Testis (tissue), 3 donors: Measurements from ENCODE around the gene RANBP9. TPM values are rescaled to one million over a fixed set of nuclear protein-coding genes. Genes with fewer than 3 reads are reported as not detected.

Experiments
- DNase-seq: peaks from one replicate; pipeline ENCODE4 v3.0.0-alpha.2; 2019
- H3K27ac ChIP-seq, 2 donors: fragments of 200-600 bp; sonication (generic); one replicate each; pipeline ENCODE4 v1.5.1; 2019
- H3K27me3 ChIP-seq: fragments of 200-600 bp; sonication (generic); one replicate; pipeline ENCODE4 v1.5.1; 2019
- H3K36me3 ChIP-seq: fragments of 200-600 bp; sonication (generic); one replicate; pipeline ENCODE4 v1.5.1; 2017; ENCODE audit warnings: low read depth; ENCODE audit errors: missing control alignments
- H3K4me1 ChIP-seq: fragments of 200-600 bp; sonication (generic); one replicate; pipeline ENCODE4 v1.5.1; 2019
- H3K4me3 ChIP-seq, 2 donors: fragments of 200-600 bp; sonication (generic); one replicate each; pipeline ENCODE4 v1.5.1; 2017 to 2019
- H3K9me3 ChIP-seq: fragments of 200-600 bp; sonication (generic); one replicate; pipeline ENCODE4 v1.5.1; 2017
- CTCF ChIP-seq, 3 experiments: fragments of 450-650 bp in 2 of 3; fragments of 200-600 bp in 1 of 3; sonication (generic) in 1 of 3; IDR thresholded peaks; one replicate each; pipeline ENCODE4 v1.5.1; 2016 to 2019; ENCODE audit warnings: antibody characterized with exemption in 3 of 3, mild to moderate bottlenecking in 2 of 3, moderate library complexity in 1 of 3
- POLR2A ChIP-seq: fragments of 450-650 bp; IDR thresholded peaks from one replicate; pipeline ENCODE4 v1.6.1; 2017; ENCODE audit warnings: antibody characterized with exemption, mild to moderate bottlenecking, moderate library complexity
- WGBS, 2 donors: methylation state at CpG; one replicate each; pipeline ENCODE4 v1.1.5; 2018; 5-methylcytosine and 5-hydroxymethylcytosine counted together
- intact Hi-C: fragments of 100-400 bp; cut with DNase I; formaldehyde crosslinking; loops from one replicate; pipeline ENCODE4 v1.15.1; 2023; ENCODE audit warnings: low total_unique reads
- polyA plus RNA-seq: library from polyadenylated mRNA; stranded (reverse); fragments of 350-450 nt; fragmentation: Illumina TruSeq; extraction: RNeasy Lipid Tissue Mini Kit (QIAGEN cat#74804); gene quantifications from one replicate; pipeline ENCODE4 v1.2.3, GENCODE V29; 2014; ENCODE audit warnings: low read depth, low replicate concordance; ENCODE audit not compliant: insufficient read depth
- total RNA-seq, 2 donors: library from RNA; depleted of rRNA; stranded (reverse); fragments of >200 nt; gene quantifications; one replicate each; pipeline ENCODE4 v1.2.3, GENCODE V29; 2016

Gene RANBP9
- total and polyA plus RNA-seq, 3 donors from 2014 or later, result 114 to 265 (median 131) TPM

GRCh38 chr6:13576017-13576416, 135.6 kb downstream of the RANBP9 start:
- H3K4me1 ChIP-seq, result peaks cover 9% of the 10 kb centered on the region
- no peak for DNase-seq
- H3K9me3 ChIP-seq, result no peaks in the 10 kb centered on the region
- H3K27ac ChIP-seq, result no peak overlapping the region
- no peak for TF ChIP-seq POLR2A
- TF ChIP-seq CTCF (IDR thresholded peaks at IDR 0.05), result no peak
- intact Hi-C loops, result no loop called here
- 51 to 67% methylated on average over 3 of the region's 3 CpGs for WGBS, 2 donors
- no peaks in the 10 kb centered on the region for H3K27me3 ChIP-seq
- no peaks in the 10 kb centered on the region for H3K36me3 ChIP-seq
- H3K4me3 ChIP-seq, result no peak overlapping the region

DNA sequence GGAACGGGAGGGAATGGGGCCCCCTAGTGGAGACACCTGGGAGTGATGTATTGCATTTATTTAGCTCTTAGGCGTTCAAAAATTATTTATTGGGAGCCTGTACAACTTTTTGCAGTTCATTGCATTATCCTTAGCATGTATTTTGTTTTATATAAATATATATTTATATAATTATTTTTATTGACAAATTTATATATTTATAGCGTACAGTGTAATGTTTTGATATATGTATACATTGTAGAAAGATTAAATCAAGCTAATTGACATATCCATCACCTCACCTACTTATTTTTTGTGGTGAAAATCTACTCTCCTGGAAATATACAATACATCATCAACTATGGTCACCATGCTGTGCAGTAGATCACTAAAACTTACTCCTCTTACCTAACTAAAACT, 136.3 kb downstream of the RANBP9 start:
- Histone ChIP-seq H3K4me1 (peaks cover 9% of the 10 kb centered on the region), H3K9me3 (no peaks in the 10 kb centered on the region), H3K36me3 (no peaks in the 10 kb centered on the region), H3K27me3 (no peaks in the 10 kb centered on the region), H3K27ac (peak overlapping the region; percentile 92 to 95), H3K4me3 (peak overlapping the region; percentile 82 to 85)
- TF ChIP-seq CTCF (IDR thresholded peaks at IDR 0.05) (peak in 2 of 3 experiments; percentile 77 to 93), POLR2A (no peak)
- no peak for DNase-seq
- 20 to 24% methylated on average over 3 of the region's 3 CpGs for WGBS, 2 donors
- intact Hi-C loops, result no loop called here

GRCh38 chr6:13574571-13575376, 136.9 kb downstream of the RANBP9 start, which contains the start of gene SIRT5:
Gene SIRT5, plus strand, starts transcription at chr6:13574601. Its CDS starts 9,510 bp downstream, at chr6:13584111.
- Histone ChIP-seq H3K9me3 (no peaks in the 10 kb centered on the region), H3K36me3 (no peaks in the 10 kb centered on the region), H3K4me3 (peak within 1 kb of the TSS; percentile 82 to 85), H3K27me3 (no peaks in the 10 kb centered on the region), H3K27ac (peak within 1 kb of the TSS; percentile 92 to 95), H3K4me1 (peaks cover 9% of the 10 kb centered on the region)
- WGBS, 2 donors, result 0% methylated on average over 33 to 52 of the region's 52 CpGs
- peak; percentile 86 for DNase-seq
- TF ChIP-seq POLR2A, result peak; percentile 1
- TF ChIP-seq CTCF (IDR thresholded peaks at IDR 0.05), result peak in 1 of 3 experiments; percentile 58
- intact Hi-C loops, result no loop called here

DNA sequence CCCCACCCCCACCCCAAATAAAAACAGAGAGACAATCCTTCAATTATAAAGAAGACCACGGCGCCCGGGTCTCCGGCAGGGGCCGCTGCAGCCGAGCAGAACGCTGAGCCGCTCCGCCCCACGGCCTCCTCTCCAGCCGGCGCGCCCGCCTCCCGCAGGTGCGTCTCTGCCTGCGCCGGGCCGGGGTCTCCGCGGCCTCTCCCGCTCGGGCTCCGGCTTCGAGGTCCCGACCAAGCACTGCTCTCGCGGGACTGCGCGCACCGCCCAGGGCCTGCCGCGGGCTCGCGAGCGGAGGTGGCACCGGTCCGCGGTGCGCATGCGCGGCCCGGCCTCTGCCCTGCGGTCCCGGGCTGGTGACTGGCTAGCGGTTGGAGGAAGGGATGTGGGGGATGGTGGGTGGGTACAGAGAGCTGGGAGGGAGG, 137.5 kb downstream of the RANBP9 start:
- Histone ChIP-seq H3K36me3 (no peaks in the 10 kb centered on the region), H3K4me3 (peak overlapping the region; percentile 82 to 85), H3K27me3 (no peaks in the 10 kb centered on the region), H3K4me1 (peaks cover 9% of the 10 kb centered on the region), H3K27ac (peak overlapping the region; percentile 92 to 95), H3K9me3 (no peaks in the 10 kb centered on the region)
- 0% methylated on average over 12 to 46 of the region's 46 CpGs for WGBS, 2 donors
- peak; percentile 94 for DNase-seq
- TF ChIP-seq CTCF (IDR thresholded peaks at IDR 0.05) (peak; percentile 52 to 71 (median 61)), POLR2A (peak; percentile 15)
- intact Hi-C loops, result no loop called here
